HG02678 (cell line): Measurements from ENCODE around the gene CCT6A.
"Not testable (repeated sequence)": the region's sequence is repeated elsewhere in the genome, so short reads cannot be mapped to it uniquely, and the experiment has no call there.

Experiments
- ATAC-seq: cut with Tn5 transposase; IDR thresholded peaks from one replicate; pipeline ENCODE4 v1.9.1; 2021; ENCODE audit warnings: mild to moderate bottlenecking, moderate library complexity; ENCODE audit not compliant: unreplicated experiment

CCT6A gene

DNA sequence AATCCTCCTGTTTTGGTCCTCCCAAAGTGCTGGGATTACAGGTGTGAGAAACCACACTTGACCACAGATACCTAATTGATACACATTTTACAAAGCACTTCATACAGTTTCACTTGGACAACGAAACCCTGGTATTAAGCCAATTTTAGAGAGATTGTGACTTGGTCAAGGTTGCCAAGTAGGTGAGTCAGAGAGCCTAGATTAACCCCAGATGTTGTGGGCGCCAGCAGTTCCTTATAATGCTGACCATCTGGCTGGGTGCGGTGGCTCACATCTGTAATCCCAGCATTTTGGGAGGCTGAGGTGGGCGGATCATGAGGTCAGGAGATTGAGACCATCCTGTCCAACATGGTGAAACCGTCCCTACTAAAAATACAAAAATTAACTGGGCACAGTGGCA is 46.1 kb downstream of the CCT6A start:
- no peak for ATAC-seq

DNA sequence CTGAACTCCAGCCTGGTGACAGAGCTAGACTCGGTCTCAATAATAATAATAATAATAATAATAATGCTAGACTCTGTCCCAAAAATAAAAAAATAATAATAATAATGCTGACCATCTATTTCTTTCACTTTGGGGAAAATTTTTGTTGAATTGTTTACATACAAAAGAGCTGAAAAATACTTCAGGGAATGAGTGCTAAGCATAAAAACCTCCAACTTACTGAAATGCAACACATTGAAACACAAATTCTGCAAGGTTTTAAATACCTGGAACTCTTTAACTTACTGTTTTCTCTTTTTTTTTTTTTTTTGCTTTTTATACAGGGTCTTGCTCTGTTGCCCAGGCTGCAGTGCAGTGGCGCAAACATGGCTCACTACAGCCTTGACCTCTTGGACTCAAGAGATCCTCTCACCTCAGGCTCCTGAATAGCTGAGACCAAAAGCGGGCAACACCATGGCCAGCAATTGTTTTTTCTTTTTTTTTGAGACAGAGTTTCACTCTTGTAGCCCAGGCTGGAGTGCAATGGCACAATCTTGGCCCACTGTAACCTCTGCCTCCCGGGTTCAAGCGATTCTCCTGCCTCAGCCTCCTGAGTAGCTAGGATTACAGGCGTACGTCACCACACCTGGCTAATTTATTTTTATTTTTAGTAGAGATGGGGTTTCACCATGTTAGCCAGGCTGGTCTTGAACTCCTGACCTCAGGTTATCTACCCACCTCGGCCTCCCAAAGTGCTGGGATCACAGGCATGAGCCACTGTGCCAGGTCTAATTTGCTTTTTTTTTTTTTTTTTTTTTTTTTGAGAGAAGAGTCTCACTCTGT is 46.8 kb downstream of the CCT6A start:
- ATAC-seq, result not testable (repeated sequence)

DNA sequence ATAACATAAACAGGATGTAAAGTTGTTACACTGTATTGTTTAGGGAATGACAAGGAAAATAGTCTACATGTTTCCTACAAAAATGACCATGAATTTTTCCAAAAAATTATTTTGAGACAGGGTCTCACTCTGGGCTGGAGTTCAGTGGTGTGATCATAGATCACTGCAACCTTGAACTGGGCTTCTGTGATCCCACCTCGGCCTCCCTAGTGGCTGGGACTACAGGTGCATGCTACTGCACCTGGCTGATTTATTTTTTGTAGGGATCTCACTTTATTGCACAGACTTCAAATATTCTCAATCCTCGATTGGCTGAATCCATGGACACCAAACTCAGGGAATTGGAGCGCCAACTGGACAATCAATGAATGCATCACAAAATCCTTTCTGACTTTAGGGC is 48.1 kb downstream of the CCT6A start:
- no peak for ATAC-seq

DNA sequence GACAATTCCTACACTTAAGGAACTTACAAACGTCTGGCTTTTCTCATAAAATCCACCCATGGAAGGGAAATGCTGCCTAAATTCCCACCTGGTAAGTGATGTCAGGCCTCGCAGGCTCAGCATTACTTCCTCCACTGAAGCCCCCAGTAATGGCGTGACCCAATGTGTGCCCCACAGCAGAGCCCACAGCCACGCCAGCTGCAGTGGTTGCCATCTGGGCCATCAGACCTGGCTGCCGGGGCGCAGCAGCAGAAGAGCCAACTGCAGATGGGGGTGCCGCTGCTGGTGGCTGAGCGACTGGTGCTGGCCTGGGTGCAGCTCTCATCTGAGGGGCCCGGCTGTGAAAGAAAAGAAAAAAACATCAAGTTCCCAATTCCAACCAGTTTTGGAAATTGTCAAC is 52.6 kb downstream of the CCT6A start:
- not testable (repeated sequence) for ATAC-seq

DNA sequence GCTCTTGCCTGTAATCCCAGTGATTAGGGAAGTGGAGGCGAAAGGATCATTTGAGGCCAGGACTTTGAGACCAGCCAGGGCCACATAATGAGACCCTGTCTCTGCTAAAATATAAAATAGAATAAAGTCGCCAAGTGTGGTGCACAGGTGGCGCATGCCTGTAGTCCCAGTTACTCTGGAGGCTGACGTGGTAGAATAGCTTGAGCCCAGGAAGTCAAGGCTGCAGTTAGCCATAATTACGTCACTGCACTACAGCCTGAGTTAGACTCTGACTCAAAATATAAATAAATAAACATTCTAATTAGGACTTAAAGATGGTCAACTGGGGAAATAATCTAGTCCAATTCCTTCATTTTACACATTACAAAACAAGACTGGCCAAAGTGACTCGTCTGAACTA is 53.9 kb downstream of the CCT6A start:
- ATAC-seq, result peak; percentile 18

DNA sequence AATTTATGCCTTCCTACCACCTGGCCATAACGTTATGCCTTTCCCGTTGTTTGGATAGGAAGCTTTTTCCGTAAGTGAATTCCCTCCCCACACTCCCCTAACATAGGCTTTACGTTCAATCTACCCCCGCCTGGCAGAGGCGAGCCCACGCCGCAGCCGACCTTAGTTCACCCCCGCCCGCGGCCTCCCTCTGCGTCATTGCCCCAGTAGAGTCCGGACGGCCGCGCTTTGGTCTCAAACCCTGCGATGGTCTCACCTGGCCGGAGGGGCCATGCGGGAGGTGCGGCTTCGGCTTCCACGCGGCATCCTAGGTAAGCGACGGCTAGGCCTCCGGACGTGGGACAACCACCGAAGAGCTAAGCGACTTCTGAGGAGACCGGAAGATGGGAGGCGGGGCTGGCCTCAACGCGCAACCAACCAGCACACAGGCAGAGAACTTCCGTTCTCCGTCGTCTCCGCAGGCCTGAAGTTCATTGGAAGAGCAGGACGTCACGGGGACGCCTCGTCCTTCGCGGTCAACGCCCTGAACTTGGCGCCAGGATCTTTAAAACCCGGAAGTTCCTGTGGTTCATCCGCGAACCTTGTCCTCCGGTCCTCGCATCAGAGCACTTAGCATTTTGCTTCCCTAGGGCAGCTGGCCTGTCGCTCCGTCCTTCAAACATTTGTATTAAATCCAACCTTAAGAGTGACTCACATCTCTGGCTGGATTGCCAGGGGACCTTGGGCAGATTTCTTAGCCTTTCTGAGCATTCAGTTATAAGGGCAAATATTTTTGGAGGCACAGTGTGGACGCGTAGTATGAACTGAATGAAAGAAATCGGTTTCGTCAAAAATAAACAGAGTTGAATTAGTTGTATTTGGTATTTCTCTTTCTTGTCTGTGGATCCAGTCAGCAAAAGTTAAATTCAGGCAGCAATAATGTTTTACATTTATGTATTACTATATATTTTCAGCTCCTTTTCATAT is 54.8 kb downstream of the CCT6A start, which contains the start of gene CHCHD2:
TSS of gene CHCHD2 (minus strand) at position 369 of the 966 bp plus-strand sequence. CDS start at position 306, 63 bp downstream.
- peak; percentile 100 for ATAC-seq

DNA sequence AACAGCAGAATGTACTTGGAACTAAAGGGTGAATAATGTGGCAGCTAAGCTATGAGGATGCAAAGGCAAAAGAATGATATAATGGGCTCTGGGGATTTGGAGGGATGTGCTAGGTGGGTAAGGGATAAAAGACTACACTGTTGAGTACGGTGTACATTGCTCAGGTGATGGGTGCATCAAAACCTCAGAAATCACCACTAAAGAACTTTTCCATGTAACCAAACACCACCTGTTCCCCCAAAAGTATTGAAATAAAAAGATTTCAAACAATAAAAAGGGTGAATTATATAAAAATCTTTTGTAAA is 56.3 kb downstream of the CCT6A start:
- no peak for ATAC-seq

DNA sequence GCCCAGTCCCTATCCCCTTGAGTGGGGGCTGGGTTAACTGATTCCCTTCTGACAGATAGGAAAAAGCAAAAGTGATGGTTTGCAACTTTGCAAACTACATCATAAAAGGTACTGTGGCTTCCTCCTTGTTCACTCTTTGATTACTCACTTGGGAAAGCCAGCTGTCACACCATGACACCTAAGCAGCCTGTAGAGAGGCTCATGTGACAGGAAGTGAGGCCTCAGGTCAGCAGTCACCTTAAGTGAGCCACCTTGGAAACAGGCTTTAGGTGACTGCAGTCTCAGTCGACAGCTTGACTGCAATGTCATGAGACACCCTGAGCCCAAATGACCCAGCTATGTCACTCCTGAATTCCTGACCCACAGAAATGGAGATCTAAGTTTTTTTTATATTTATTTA is 59.0 kb downstream of the CCT6A start:
- ATAC-seq, result no peak

DNA sequence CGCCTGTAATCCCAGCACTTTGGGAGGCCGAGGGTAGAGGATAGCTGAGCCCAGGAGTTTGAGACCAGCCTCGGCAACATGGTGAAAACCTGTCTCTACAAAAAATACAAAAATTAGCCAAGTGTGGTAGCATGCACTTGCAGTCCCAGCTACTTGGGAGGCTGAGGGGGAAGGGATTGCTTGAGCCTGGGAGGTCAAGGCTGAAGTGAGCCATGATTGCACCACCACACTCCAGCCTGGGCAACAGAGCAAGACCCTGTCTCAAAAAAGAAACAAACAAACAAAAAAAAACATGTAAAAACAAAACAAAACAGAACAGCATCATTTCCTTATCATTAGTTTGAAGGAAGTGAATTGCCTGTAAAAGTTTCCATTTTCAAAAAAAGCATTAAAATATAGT is 60.7 kb downstream of the CCT6A start:
- ATAC-seq, result not testable (repeated sequence)
